NCI-H2227 treated with DMSO at 0.1 percent for 48 hours (cell line): ENCODE results near the gene NAA16.
"Not testable (repeated sequence)": the region's sequence is repeated elsewhere in the genome, so short reads cannot be mapped to it uniquely, and the experiment has no call there.

Experiments used
- DNase-seq: peaks from one replicate; lab custom pipeline; 2025; lab: John Stamatoyannopoulos, UW

NAA16 gene

DNA sequence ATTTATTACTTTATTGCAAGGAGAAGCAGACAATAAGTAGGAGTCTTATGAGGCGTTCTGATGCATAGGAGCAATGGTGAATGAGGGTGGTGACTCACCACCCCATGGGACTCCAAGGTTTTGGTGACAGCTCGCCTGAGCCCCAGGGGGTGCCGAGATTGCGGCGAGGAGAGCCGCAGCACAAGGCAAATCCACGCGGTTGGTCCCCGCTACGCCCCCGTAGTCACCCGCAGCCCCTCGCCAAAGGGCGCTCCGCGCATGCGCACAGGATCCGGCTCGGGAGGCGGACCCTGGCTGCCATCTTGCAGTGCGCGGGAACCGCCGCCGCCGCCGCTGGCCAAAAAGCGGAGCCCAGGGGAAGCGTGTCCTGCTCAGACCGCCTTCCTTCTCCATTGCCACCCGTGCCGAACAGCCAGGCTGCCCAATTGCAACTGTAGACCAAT is at the start of gene NAA16:
Gene NAA16 (plus strand): TSS at position 305 of the 443 bp plus-strand sequence. CDS start 262 bp downstream, outside the sequence.
- DNase-seq, result peak; percentile 78

- peak; percentile 78 for DNase-seq
These were observed 47.7 kb upstream of the NAA16 start, which contains the start of gene MTRF1 for GRCh38 chr13:41263261-41263971. TSS of gene MTRF1 (minus strand) at chr13:41263576. CDS start at chr13:41260907, 2,669 bp downstream.

- no peak for DNase-seq
These were observed 44.0 kb upstream of the NAA16 start for GRCh38 chr13:41267106-41267505.

DNA sequence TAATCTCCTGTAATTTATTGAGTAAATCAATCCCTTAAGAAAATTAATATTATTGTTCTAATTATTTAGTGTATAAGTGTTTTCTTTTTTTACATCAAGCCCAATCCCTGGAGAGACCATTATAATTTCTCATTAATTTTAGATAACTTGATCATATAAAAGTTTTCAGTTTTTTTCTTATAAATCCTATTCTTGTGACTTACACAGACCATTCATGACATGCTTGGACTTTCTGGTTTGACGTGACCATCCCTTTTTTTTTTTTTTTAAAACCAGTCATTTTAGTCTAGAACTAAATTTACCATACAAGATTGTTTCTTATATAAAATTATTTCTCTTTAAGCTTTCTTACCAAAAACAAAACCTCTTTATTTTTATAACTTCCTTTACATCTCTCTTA is 42.3 kb upstream of the NAA16 start:
- no peak for DNase-seq

- no peak for DNase-seq
These were observed 39.4 kb upstream of the NAA16 start for GRCh38 chr13:41271456-41272285.

DNA sequence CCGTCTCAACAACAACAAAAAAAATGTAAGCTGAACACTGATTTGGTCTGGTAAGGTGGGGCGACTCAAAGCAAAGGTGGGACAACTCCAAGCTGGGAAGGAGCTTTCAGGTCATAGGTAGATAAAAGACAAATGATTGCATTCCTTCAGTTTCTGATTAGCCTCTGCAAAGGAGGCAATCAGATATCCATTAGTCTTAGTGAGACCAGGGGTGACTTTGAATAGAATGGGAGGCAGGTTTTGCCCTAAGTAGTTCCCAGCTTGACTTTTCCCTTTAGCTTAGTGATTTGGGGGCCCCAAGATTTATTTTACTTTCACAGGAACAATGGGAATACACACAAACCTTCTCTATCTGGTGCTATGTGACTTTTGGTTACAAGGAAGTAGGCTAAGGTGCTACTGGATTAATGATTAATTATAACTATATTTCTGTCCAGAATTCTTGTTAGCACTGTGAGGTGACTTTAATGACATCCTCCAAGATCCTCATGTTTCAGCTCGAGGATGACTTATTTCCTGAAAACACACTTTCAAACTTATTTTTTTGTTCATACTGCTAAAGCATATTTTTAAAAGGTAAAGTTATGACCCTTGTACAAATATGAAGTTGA is 37.1 kb upstream of the NAA16 start:
- no peak for DNase-seq

DNA sequence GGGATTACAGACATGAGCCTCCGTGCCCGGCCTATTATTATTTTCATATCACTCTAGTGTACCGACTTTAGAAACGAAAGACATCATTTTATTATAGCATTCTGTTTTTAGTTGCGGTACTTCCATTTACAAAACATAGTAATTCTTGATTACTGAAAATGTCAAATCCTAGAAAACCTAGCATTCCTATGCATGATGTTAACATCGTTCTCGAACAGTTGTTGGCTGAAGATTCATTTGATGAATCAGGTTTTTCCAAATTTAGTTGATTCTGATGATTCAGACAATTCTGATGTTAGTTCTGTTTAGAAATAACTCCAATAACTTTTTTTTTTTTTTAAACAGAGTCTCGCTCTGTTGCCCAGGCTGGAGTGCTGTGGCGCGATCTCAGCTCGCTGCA is 36.2 kb upstream of the NAA16 start:
- no peak for DNase-seq

- no peak for DNase-seq
These were observed 34.2 kb upstream of the NAA16 start for GRCh38 chr13:41276824-41277223.

DNA sequence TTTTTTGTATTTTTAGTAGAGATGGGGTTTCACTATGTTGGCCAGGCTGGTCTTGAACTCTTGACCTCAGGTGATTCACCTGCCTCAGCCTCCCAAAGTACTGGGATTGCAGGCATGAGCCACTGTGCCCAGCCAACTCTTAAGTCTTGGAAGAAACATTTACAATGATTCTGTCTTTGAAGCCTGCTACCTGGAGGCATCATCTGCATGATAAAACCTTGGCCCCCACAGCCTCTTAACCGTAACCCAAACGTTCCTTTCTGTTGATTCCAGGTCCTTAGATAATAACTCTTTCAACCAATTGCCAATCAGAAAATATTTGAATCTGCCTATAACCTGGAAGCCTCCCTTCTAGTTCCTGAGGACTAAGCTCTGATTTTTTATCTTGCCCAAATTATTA is 31.9 kb upstream of the NAA16 start:
- DNase-seq, result not testable (repeated sequence)

DNA sequence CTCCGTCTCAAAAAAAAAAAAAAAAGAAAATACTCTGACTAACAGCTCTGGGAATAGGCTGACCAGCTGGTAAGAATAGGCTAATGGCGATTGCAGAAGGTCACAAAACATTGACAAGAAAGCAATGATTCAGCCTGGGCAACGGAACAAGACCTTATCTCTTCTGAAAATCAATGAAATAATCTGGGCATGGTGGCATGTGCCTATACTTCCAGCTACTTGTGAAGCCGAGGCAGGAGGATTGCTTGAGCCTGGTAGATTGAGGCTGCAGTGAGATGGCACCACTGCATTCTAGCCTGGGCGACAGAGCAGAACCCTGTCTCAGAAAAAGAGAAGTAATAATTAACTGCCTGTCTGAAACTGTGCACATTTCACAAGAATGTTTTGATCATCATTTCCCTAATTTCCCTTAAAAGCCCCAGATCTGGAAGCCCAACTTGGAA is 28.9 kb upstream of the NAA16 start:
- no peak for DNase-seq

GRCh38 chr13:41284512-41285288 is 26.4 kb upstream of the NAA16 start:
- DNase-seq, result no peak

- no peak for DNase-seq
These were observed 24.7 kb upstream of the NAA16 start for GRCh38 chr13:41286370-41286769.

DNA sequence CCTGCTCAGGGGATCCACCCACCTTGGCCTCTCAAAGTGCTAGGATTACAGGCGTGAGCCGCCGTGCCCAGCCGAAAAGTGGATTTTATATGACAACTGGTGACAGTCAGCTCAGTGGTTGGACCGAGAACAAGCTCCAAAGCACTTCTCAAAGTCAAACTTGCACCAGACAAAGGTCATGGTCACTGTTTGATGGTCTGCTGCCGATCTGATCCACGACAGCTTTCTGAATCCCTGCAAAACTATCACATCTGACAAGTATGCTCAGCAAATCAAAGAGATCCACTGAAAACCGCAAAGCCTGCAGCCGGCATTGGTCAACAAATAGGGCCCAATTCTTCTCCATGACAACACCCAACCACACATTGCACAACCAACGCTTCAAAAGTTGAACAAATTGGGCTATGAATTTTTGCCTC is 21.6 kb upstream of the NAA16 start:
- DNase-seq, result no peak

DNA sequence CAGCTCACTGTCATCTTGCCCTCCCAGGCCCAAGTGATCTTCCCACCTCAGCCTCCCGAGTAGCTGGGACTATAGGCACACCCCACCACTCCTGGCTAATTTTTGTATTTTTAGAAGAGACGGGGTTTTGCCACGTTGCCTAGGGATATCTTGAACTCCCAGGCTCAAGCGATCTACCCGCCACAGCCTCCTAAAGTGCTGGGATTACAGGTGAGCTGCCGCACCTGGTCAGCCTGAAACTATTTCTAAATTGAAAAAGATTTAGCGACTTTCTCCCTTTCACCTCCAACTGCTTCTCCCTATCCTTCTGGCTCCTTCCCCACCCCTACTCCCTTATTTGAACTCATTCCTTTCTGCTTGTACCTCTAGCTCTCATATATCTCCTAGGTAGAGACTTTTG is 19.8 kb upstream of the NAA16 start:
- DNase-seq, result no peak

- no peak for DNase-seq
These were observed 17.8 kb upstream of the NAA16 start for GRCh38 chr13:41293272-41293671.

DNA sequence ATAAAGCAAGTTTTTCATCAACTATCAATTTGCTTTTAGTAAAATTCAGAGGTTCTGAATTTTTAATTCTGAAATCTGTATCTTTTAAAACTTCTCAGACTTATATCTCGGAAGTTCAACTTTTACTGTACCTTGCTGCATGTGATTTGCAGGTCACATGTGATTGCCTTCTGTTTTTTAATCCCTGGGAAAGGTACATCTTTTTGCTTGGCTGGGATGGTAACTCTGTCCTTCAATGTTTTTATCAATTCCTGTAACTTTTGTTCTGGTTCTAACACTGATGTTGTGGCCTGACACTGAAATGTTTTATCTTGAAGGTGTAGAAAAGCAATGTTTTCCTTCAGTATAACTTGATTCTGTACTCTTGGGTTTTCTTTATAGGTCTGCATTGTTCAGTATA is 16.2 kb upstream of the NAA16 start:
- no peak for DNase-seq

DNA sequence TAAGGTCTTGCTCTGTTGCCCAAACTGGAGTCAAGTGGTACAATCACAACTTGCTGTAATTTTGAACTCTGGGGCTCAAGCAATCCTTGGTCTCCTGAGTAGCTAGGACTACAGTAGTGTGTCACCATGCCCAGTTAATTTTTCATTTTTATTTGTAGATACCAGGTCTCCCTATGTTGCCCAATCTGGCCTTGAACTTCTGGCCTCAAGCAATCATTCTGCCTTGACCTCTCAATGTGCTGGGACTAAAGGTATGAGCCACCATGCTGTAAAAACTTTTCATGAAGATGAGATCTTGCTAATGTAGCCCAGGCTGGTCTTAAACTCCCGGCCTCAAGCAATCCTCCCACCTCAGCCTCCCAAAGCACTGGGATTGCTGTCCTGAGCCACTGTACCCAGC is 15.1 kb upstream of the NAA16 start:
- DNase-seq, result no peak

- DNase-seq, result no peak
These were observed 14.0 kb upstream of the NAA16 start for GRCh38 chr13:41296879-41297646.

DNA sequence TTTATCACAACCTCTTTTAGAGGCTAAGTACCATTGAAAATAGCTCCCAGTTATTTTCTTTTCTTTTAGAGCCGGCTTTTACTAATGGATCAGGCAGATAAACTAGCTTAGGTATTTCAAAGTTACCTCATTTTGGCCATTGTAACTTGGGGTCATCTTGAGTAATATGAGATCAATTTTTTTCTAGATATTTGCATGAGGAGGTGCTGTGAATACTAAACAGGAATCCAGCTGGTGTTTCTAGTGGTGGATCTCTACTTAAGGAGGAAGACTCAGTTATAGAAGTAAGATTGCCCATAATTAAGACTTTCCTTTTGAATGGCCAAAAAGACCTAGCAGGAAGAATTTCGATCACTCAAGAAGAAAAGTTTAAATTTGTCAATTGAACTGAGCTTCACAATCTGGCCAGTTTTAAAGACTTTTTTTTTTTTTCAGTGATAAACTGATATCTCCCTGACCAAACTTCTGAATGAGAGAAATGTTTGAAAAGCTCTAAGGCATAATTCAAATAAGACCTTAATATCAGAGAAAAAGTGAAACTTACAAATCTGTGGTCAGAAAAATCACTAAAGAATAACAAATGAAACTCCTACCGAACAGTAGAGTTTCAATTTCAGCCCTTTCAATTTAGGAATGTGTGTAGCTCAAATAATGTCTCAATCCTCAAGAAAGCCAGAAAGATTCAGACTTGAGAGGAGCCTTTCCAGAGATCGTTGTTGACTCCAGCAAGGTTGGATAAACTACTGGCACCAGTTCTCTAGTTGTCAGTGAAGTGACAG is 11.6 kb upstream of the NAA16 start:
- no peak for DNase-seq

DNA sequence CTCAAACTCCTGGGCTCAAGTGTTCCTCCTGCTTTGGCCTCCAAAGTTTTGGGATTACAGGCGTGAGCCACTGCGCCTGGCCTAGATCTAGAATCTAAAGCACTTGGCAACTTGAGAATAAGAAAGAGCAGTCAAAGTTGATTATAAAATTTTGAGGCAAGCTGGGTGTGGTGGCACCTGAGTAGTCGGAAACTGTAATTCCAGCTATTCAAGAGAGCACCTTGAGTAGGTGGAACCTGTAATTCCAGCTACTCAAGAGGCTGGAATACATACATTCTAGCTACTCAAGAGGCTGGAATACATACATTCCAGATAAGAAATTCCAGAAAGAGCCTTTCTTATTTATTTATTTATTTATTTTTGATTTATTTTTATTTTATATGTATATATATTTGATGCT is 8.3 kb upstream of the NAA16 start:
- DNase-seq, result no peak
